ENCODE data around the gene ABHD10. TPM values are rescaled to one million over a fixed set of nuclear protein-coding genes. Genes with fewer than 3 reads are reported as not detected.

ABHD10 gene
- total RNA-seq, 8 experiments from 2014 or later: 29.6 to 56.2 (median 39.8) TPM

GRCh38 chr3:111968319-111969054 is 10.3 kb upstream of the ABHD10 start:
- peaks cover 8 to 31% of the 10 kb centered on the region in 2 donors for H3K4me1 ChIP-seq (replicated peaks in 1 of 2)
- no peak overlapping the region for H3K4me3 ChIP-seq
- WGBS, 10 experiments: 9 to 95% (median 64%) methylated on average over 2 to 5 of the region's 5 CpGs
- in situ Hi-C loops (cut with MboI; ENCODE audit: low pct_unique_long_range_greater_than_20kb in 2 of 9, low sequenced_read_pairs in 9 of 9, unreplicated experiment in 9 of 9): loop anchor here in 6 of 9 experiments (25.0 kb wide), 1 partner anchor 256 kb away; no protein-coding TSS in a partner anchor
- no peak for ATAC-seq (replicated peaks in 6 of 8)
- H3K27ac ChIP-seq: no peak overlapping the region

GRCh38 chr3:111970376-111970775 is 8.4 kb upstream of the ABHD10 start:
- no peak for ATAC-seq (replicated peaks in 6 of 8)
- in situ Hi-C loops (cut with MboI; ENCODE audit: low pct_unique_long_range_greater_than_20kb in 2 of 9, low sequenced_read_pairs in 9 of 9, unreplicated experiment in 9 of 9): loop anchor here in 7 of 9 experiments (10.0 to 25.0 kb wide), 2 partner anchors 256 to 258 kb away; no protein-coding TSS in a partner anchor
- H3K27ac ChIP-seq: no peak overlapping the region
- WGBS, 10 experiments: 50 to 96% (median 80%) methylated on average over 1 to 3 of the region's 3 CpGs; no CpG with 5 or more reads in 2 of the 10 experiments
- peaks cover 8 to 31% of the 10 kb centered on the region in 2 donors for H3K4me1 ChIP-seq (replicated peaks in 1 of 2)
- no peak overlapping the region for H3K4me3 ChIP-seq

GRCh38 chr3:111971533-111972130 is 7.2 kb upstream of the ABHD10 start:
- ATAC-seq (replicated peaks in 6 of 8): peak in 5 of 8 experiments; percentile 88 to 99 (median 99)
- Histone ChIP-seq H3K4me1 (replicated peaks in 1 of 2) (peaks cover 8 to 31% of the 10 kb centered on the region in 2 donors), H3K4me3 (no peak overlapping the region), H3K27ac (peak overlapping the region; percentile 22 to 54)
- WGBS, 10 experiments: 59 to 94% (median 71%) methylated on average over 3 to 11 of the region's 11 CpGs
- in situ Hi-C loops (cut with MboI; ENCODE audit: low pct_unique_long_range_greater_than_20kb in 2 of 9, low sequenced_read_pairs in 9 of 9, unreplicated experiment in 9 of 9): loop anchor here in 7 of 9 experiments (10.0 to 25.0 kb wide), 2 partner anchors 257 to 259 kb away; no protein-coding TSS in a partner anchor

GRCh38 chr3:111972891-111973290 is 5.9 kb upstream of the ABHD10 start:
- no peak for ATAC-seq (replicated peaks in 6 of 8)
- in situ Hi-C loops (cut with MboI; ENCODE audit: low pct_unique_long_range_greater_than_20kb in 2 of 9, low sequenced_read_pairs in 9 of 9, unreplicated experiment in 9 of 9): loop anchor here in 7 of 9 experiments (10.0 to 25.0 kb wide), 2 partner anchors 258 to 261 kb away; no protein-coding TSS in a partner anchor
- Histone ChIP-seq H3K4me1 (replicated peaks in 1 of 2) (peaks cover 8 to 24% of the 10 kb centered on the region in 2 donors), H3K4me3 (no peak overlapping the region), H3K27ac (no peak overlapping the region)
- 22 to 100% (median 83%) methylated on average over 1 to 3 of the region's 3 CpGs for WGBS, 10 experiments

- H3K4me3 ChIP-seq: no peak overlapping the region
- in situ Hi-C loops (cut with MboI; ENCODE audit: low pct_unique_long_range_greater_than_20kb in 2 of 9, low sequenced_read_pairs in 9 of 9, unreplicated experiment in 9 of 9): loop anchor here in 1 of 9 experiments (10.0 kb wide), 1 partner anchor 260 kb away; no protein-coding TSS in a partner anchor
- H3K4me1 ChIP-seq (replicated peaks in 1 of 2): peaks cover 8 to 26% of the 10 kb centered on the region in 2 donors
- ATAC-seq (replicated peaks in 6 of 8): no peak
- no peak overlapping the region for H3K27ac ChIP-seq
- WGBS, 10 experiments: 68 to 100% (median 95%) methylated on average over 1 to 2 of the region's 2 CpGs; no CpG with 5 or more reads in 3 of the 10 experiments
Measured at GRCh38 chr3:111975131-111975530, 3.7 kb upstream of the ABHD10 start.

- no peak for ATAC-seq (replicated peaks in 6 of 8)
- peaks cover 5 to 26% of the 10 kb centered on the region in 2 donors for H3K4me1 ChIP-seq (replicated peaks in 1 of 2)
- 55 to 73% (median 65%) methylated on average over 2 of the region's 2 CpGs; no CpG with 5 or more reads in 4 of the 10 experiments for WGBS, 10 experiments
- no peak overlapping the region for H3K27ac ChIP-seq
- H3K4me3 ChIP-seq: no peak overlapping the region
- in situ Hi-C loops (cut with MboI; ENCODE audit: low pct_unique_long_range_greater_than_20kb in 2 of 9, low sequenced_read_pairs in 9 of 9, unreplicated experiment in 9 of 9): loop anchor here in 1 of 9 experiments (10.0 kb wide), 1 partner anchor 261 kb away; no protein-coding TSS in a partner anchor
Measured at GRCh38 chr3:111976254-111976653, 2.6 kb upstream of the ABHD10 start.

- in situ Hi-C loops (cut with MboI; ENCODE audit: low pct_unique_long_range_greater_than_20kb in 2 of 9, low sequenced_read_pairs in 9 of 9, unreplicated experiment in 9 of 9): loop anchor here in 1 of 9 experiments (10.0 kb wide), 1 partner anchor 265 kb away; no protein-coding TSS in a partner anchor
- H3K27ac ChIP-seq: peak overlapping the region; percentile 85 to 93
- H3K4me1 ChIP-seq (replicated peaks in 1 of 2): peaks cover 8 to 28% of the 10 kb centered on the region in 2 donors
- ATAC-seq (replicated peaks in 6 of 8): peak in 2 of 8 experiments; percentile 1 to 2
- peak overlapping the region; percentile 63 to 89 (median 85) for H3K4me3 ChIP-seq
- 0 to 20% (median 4%) methylated on average over 1 to 5 of the region's 5 CpGs for WGBS, 10 experiments
Measured at GRCh38 chr3:111979434-111980038, 710 bp downstream of the ABHD10 start.

GRCh38 chr3:111980716-111981456 is 2.1 kb downstream of the ABHD10 start:
- ATAC-seq (replicated peaks in 6 of 8): no peak
- Histone ChIP-seq H3K27ac (no peak overlapping the region), H3K4me1 (replicated peaks in 1 of 2) (peaks cover 8 to 28% of the 10 kb centered on the region in 2 donors), H3K4me3 (peak overlapping the region in 2 of 5 donors; percentile 3 to 8)
- in situ Hi-C loops (cut with MboI; ENCODE audit: low pct_unique_long_range_greater_than_20kb in 2 of 9, low sequenced_read_pairs in 9 of 9, unreplicated experiment in 9 of 9): no loop called here
- 78 to 100% (median 86%) methylated on average over 2 to 10 of the region's 10 CpGs for WGBS, 10 experiments

- in situ Hi-C loops (cut with MboI; ENCODE audit: low pct_unique_long_range_greater_than_20kb in 2 of 9, low sequenced_read_pairs in 9 of 9, unreplicated experiment in 9 of 9): no loop called here
- H3K4me3 ChIP-seq: peak overlapping the region in 1 of 5 donors; percentile 8
- ATAC-seq (replicated peaks in 6 of 8): no peak
- WGBS, 10 experiments: 35 to 68% (median 54%) methylated on average over 2 to 3 of the region's 3 CpGs
- no peak overlapping the region for H3K27ac ChIP-seq
- peaks cover 8 to 28% of the 10 kb centered on the region in 2 donors for H3K4me1 ChIP-seq (replicated peaks in 1 of 2)
Measured at GRCh38 chr3:111981457-111981763, 2.6 kb downstream of the ABHD10 start.

- in situ Hi-C loops (cut with MboI; ENCODE audit: low pct_unique_long_range_greater_than_20kb in 2 of 9, low sequenced_read_pairs in 9 of 9, unreplicated experiment in 9 of 9): no loop called here
- Histone ChIP-seq H3K4me1 (replicated peaks in 1 of 2) (peaks cover 8 to 24% of the 10 kb centered on the region in 2 donors), H3K4me3 (no peak overlapping the region), H3K27ac (no peak overlapping the region)
- ATAC-seq (replicated peaks in 6 of 8): no peak
- WGBS, 10 experiments: 17 to 100% (median 73%) methylated on average over 1 to 2 of the region's 2 CpGs; no CpG with 5 or more reads in 1 of the 10 experiments
Measured at GRCh38 chr3:111984636-111985298, 5.9 kb downstream of the ABHD10 start.

- no peak overlapping the region for H3K4me3 ChIP-seq
- peaks cover 3 to 7% of the 10 kb centered on the region in 2 donors for H3K4me1 ChIP-seq (replicated peaks in 1 of 2)
- 53 to 100% (median 91%) methylated on average over 1 to 3 of the region's 3 CpGs for WGBS, 10 experiments
- ATAC-seq (replicated peaks in 6 of 8): no peak
- H3K27ac ChIP-seq: no peak overlapping the region
- in situ Hi-C loops (cut with MboI; ENCODE audit: low pct_unique_long_range_greater_than_20kb in 2 of 9, low sequenced_read_pairs in 9 of 9, unreplicated experiment in 9 of 9): no loop called here
Measured at GRCh38 chr3:111986800-111987199, 8.0 kb downstream of the ABHD10 start.
